Neural cell (in vitro differentiated cells): ENCODE measurements around the gene PRDM15. TPM values are rescaled to one million over a fixed set of nuclear protein-coding genes. Genes with fewer than 3 reads are reported as not detected.

Source experiments
- H2AFZ ChIP-seq: fragments of 200-600, 300-800 bp; sonication (generic), shearing (Covaris generic); 2 replicates; pipeline ENCODE4 v1.6.0; 2014; ENCODE audit warnings: low read depth, mild to moderate bottlenecking, antibody characterized with exemption, low read length, moderate library complexity
- H3F3A ChIP-seq: fragments of 200-600 bp; shearing (Covaris generic); 2 replicates; pipeline ENCODE4 v1.6.1; 2016; ENCODE audit warnings: mild to moderate bottlenecking, moderate library complexity, mixed read lengths, antibody characterized with exemption, low read length; ENCODE audit not compliant: insufficient read depth, poor library complexity, severe bottlenecking
- H3K27ac ChIP-seq: fragments of 200-600, 300-800 bp; sonication (generic), shearing (Covaris generic); 2 replicates; pipeline ENCODE4 v1.5.1; 2014; ENCODE audit warnings: mild to moderate bottlenecking, low read length, moderate library complexity
- H3K27me3 ChIP-seq: fragments of 300-800, 200-600 bp; sonication (generic), shearing (Covaris generic); 2 replicates; pipeline ENCODE4 v1.6.0; 2014; ENCODE audit warnings: mild to moderate bottlenecking, low read depth, low read length, moderate library complexity; ENCODE audit not compliant: insufficient read depth
- H3K36me3 ChIP-seq: fragments of 300-800, 200-600 bp; sonication (generic), shearing (Covaris generic); 2 replicates; pipeline ENCODE4 v1.5.1; 2014; ENCODE audit warnings: mild to moderate bottlenecking, antibody characterized with exemption, low read length, moderate library complexity; ENCODE audit not compliant: insufficient read depth
- H3K4me2 ChIP-seq: fragments of 300-800, 200-600 bp; sonication (generic), shearing (Covaris generic); 2 replicates; pipeline ENCODE4 v1.6.0; 2014; ENCODE audit warnings: mild to moderate bottlenecking, low read length
- H3K4me3 ChIP-seq: fragments of 300-800, 200-600 bp; sonication (generic), shearing (Covaris generic); 2 replicates; pipeline ENCODE4 v1.5.1; 2014; ENCODE audit warnings: mild to moderate bottlenecking, low read length, moderate library complexity
- H3K79me2 ChIP-seq: fragments of 200-600 bp; shearing (Covaris generic); replicated peaks from 2 replicates; pipeline ENCODE4 v1.6.0; 2014; ENCODE audit warnings: mild to moderate bottlenecking, low read length, moderate library complexity; ENCODE audit not compliant: insufficient read depth
- H3K9ac ChIP-seq: fragments of 300-800, 200-600 bp; sonication (generic), shearing (Covaris generic); 2 replicates; pipeline ENCODE4 v1.6.1; 2016; ENCODE audit warnings: mild to moderate bottlenecking, low read length, mixed read lengths
- H3K9me2 ChIP-seq: fragments of 200-600 bp; shearing (Covaris generic); 2 replicates; pipeline ENCODE4 v1.6.1; 2016; ENCODE audit warnings: mild to moderate bottlenecking, low read length, mixed read lengths; ENCODE audit not compliant: insufficient read depth
- H3K9me3 ChIP-seq: fragments of 200-600, 300-800 bp; sonication (generic), shearing (Covaris generic); 2 replicates; pipeline ENCODE4 v1.6.1; 2016; ENCODE audit warnings: mild to moderate bottlenecking, mixed run types, low read length, moderate library complexity, mixed read lengths
- H4K20me1 ChIP-seq: fragments of 200-600 bp; shearing (Covaris generic); 2 replicates; pipeline ENCODE4 v1.6.1; 2016; ENCODE audit warnings: mild to moderate bottlenecking, mixed run types; ENCODE audit not compliant: insufficient read depth
- CTCF ChIP-seq: fragments of 450-650 bp; IDR thresholded peaks from 2 replicates; pipeline ENCODE4 v1.5.1; 2014; ENCODE audit warnings: antibody characterized with exemption, mild to moderate bottlenecking, moderate library complexity; ENCODE audit not compliant: poor library complexity, severe bottlenecking
- EP300 ChIP-seq: fragments of 450-650 bp; conservative IDR thresholded peaks from 2 replicates; pipeline ENCODE4 v1.6.1; 2014; ENCODE audit warnings: antibody characterized with exemption, mild to moderate bottlenecking, moderate library complexity; ENCODE audit not compliant: poor library complexity, severe bottlenecking
- EZH2 ChIP-seq: fragments of 200-600, 300-800 bp; shearing (Covaris generic), sonication (generic); IDR thresholded peaks from 2 replicates; pipeline ENCODE4 v1.6.1; 2014; ENCODE audit warnings: antibody characterized with exemption, low read length, borderline replicate concordance, mild to moderate bottlenecking; ENCODE audit not compliant: insufficient read depth, poor library complexity, severe bottlenecking
- MXI1 ChIP-seq: fragments of 450-650 bp; conservative IDR thresholded peaks from 2 replicates; pipeline ENCODE4 v1.6.1; 2014; ENCODE audit warnings: antibody characterized with exemption, mild to moderate bottlenecking; ENCODE audit not compliant: poor library complexity, severe bottlenecking
- POLR2AphosphoS5 ChIP-seq: IDR thresholded peaks from 2 replicates; pipeline ENCODE4 v1.6.1; 2012
- REST ChIP-seq: IDR thresholded peaks from 2 replicates; pipeline ENCODE4 v1.6.1; 2012; ENCODE audit warnings: borderline replicate concordance
- SMC3 ChIP-seq: fragments of 450-650 bp; conservative IDR thresholded peaks from 2 replicates; pipeline ENCODE4 v1.6.1; 2014; ENCODE audit warnings: antibody characterized with exemption, mild to moderate bottlenecking, moderate library complexity; ENCODE audit not compliant: poor library complexity
- TAF1 ChIP-seq: IDR thresholded peaks from 2 replicates; pipeline ENCODE4 v1.6.1; 2012; ENCODE audit warnings: low read depth
- polyA plus RNA-seq: library from polyadenylated mRNA; depleted of rRNA; stranded (reverse); fragments of >200 nt; gene quantifications from 2 replicates; pipeline ENCODE4 v1.2.3, GENCODE V29; 2014

Gene PRDM15
- polyA plus RNA-seq, 1 donor from 2014 or later, result 4.1 TPM

GRCh38 chr21:41880153-41880552, 1.0 kb upstream of the PRDM15 start:
- Histone ChIP-seq H3K9ac (no peak overlapping the region), H3K36me3 (no peaks in the 10 kb centered on the region), H3K27ac (no peak overlapping the region), H3F3A (no peaks in the 10 kb centered on the region), H4K20me1 (no peaks in the 10 kb centered on the region), H3K9me2 (no peaks in the 10 kb centered on the region), H2AFZ (no peak overlapping the region), H3K9me3 (no peaks in the 10 kb centered on the region), H3K27me3 (no peaks in the 10 kb centered on the region), H3K4me3 (peak overlapping the region; percentile 83), H3K4me2 (peak overlapping the region; percentile 57), H3K79me2 (peaks cover 3% of the 10 kb centered on the region)
- no peak for TF ChIP-seq SMC3
- no peak for TF ChIP-seq EP300
- TF ChIP-seq TAF1, result no peak
- TF ChIP-seq CTCF, result no peak
- TF ChIP-seq POLR2AphosphoS5, result no peak
- no peak for TF ChIP-seq MXI1
- no peak for TF ChIP-seq EZH2
- no peak for TF ChIP-seq REST

DNA sequence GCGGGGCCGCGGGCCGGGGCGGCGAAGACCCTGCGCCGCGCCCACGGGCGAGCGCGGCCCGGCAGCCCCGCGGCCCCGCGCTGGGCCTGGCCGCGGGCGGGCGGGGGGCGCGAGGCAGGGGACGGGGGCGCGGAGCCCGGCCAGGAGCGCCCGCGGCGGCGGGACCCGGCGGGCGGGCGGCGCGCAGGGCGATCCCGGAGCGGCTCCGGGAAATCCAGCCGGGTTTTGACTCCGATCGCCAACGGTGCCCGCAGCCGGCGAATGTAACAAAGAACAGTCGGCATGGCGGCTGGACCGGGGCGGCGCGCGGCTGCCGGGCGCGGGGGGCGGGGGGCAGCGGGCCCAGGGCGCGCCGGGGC, 334 bp downstream of the PRDM15 start:
- Histone ChIP-seq H3K9ac (peak overlapping the region; percentile 87), H3K27ac (no peak overlapping the region), H3K36me3 (no peaks in the 10 kb centered on the region), H3F3A (no peaks in the 10 kb centered on the region), H2AFZ (no peak overlapping the region), H3K4me2 (no peak overlapping the region), H4K20me1 (no peaks in the 10 kb centered on the region), H3K27me3 (no peaks in the 10 kb centered on the region), H3K9me2 (no peaks in the 10 kb centered on the region), H3K79me2 (peaks cover 3% of the 10 kb centered on the region), H3K4me3 (peak overlapping the region; percentile 93), H3K9me3 (no peaks in the 10 kb centered on the region)
- no peak for TF ChIP-seq CTCF
